Measurements from ENCODE around the gene ADGRL3. TPM values are rescaled to one million over a fixed set of nuclear protein-coding genes. Genes with fewer than 3 reads are reported as not detected.

The ADGRL3 gene
- total and polyA plus RNA-seq, 4 donors = 0.07 to 1.7 (median 0.82) TPM

DNA sequence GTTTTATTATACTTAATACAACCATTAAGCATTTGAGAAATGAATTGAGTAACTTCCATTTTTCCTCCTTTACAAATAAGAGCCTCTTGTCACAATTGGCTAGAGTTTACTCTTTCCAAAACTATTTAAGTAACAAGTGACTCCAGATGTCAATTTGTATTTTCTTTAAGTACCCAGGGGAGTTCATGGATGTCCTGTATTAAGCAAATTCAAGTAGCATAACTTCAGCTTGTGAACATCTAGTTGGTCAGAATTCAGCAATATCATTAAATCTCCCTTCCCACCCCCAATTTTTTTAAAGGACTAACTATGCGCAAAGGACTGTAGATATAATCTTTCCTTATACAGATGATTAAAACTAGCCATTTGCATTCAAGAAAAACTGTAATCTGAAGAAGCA, 1.4 kb upstream of the ADGRL3 start:
- H3K27me3 ChIP-seq (ENCODE audit: control insufficient read depth in 4 of 4, insufficient read depth in 4 of 4, low read length in 3 of 4) = peaks cover 0 to 22% (median 3%) of the 10 kb centered on the region in 4 donors
- DNase-seq (ENCODE audit: low spot score) = no peak
- no peak overlapping the region for H3K27ac ChIP-seq (ENCODE audit: low read depth in 1 of 2, low read length in 2 of 2)
- TF ChIP-seq TAF1 (conservative IDR thresholded peaks at IDR 0.05) = no peak
- TF ChIP-seq YY1 (IDR thresholded peaks at IDR 0.05) = no peak
- no peak for TF ChIP-seq RXRA (IDR thresholded peaks at IDR 0.05)
- no peak for TF ChIP-seq FOXA1 (IDR thresholded peaks at IDR 0.05)
- TF ChIP-seq CTCF (IDR thresholded peaks at IDR 0.05; ENCODE audit: low read depth, low read length, missing input control) = no peak
- TF ChIP-seq EGR1 (IDR thresholded peaks at IDR 0.05; ENCODE audit: low read depth in 2 of 2) = no peak
- no peak for TF ChIP-seq NR2F2 (IDR thresholded peaks at IDR 0.05)
- TF ChIP-seq ATF3 (IDR thresholded peaks at IDR 0.05) = no peak
- TF ChIP-seq HNF4G (IDR thresholded peaks at IDR 0.05) = no peak
- no peak for TF ChIP-seq SP1 (IDR thresholded peaks at IDR 0.05)
- TF ChIP-seq REST (IDR thresholded peaks at IDR 0.05) = no peak
- TF ChIP-seq MAX (IDR thresholded peaks at IDR 0.05) = no peak
- TF ChIP-seq JUND (IDR thresholded peaks at IDR 0.05) = no peak
- TF ChIP-seq FOXA2 (IDR thresholded peaks at IDR 0.05) = no peak
- no peak for TF ChIP-seq HNF4A (conservative IDR thresholded peaks at IDR 0.05)
- TF ChIP-seq GABPA (IDR thresholded peaks at IDR 0.05 in 1 of 2, conservative IDR thresholded peaks at IDR 0.05 in 1 of 2) = no peak
- TF ChIP-seq, protein P1, sequence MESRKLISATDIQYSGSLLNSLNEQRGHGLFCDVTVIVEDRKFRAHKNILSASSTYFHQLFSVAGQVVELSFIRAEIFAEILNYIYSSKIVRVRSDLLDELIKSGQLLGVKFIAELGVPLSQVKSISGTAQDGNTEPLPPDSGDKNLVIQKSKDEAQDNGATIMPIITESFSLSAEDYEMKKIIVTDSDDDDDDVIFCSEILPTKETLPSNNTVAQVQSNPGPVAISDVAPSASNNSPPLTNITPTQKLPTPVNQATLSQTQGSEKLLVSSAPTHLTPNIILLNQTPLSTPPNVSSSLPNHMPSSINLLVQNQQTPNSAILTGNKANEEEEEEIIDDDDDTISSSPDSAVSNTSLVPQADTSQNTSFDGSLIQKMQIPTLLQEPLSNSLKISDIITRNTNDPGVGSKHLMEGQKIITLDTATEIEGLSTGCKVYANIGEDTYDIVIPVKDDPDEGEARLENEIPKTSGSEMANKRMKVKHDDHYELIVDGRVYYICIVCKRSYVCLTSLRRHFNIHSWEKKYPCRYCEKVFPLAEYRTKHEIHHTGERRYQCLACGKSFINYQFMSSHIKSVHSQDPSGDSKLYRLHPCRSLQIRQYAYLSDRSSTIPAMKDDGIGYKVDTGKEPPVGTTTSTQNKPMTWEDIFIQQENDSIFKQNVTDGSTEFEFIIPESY (IDR thresholded peaks at IDR 0.05) = no peak
- TF ChIP-seq RAD21 (IDR thresholded peaks at IDR 0.05) = no peak
- peaks cover 4 to 18% (median 6%) of the 10 kb centered on the region in 4 donors for H3K4me1 ChIP-seq (ENCODE audit: control insufficient read depth in 4 of 4, insufficient read depth in 4 of 4, low read length in 3 of 4)
- no peak overlapping the region for H3K4me3 ChIP-seq (ENCODE audit: low read depth in 1 of 3, low read length in 3 of 3)
- WGBS = 88% methylated on average over 1 of the region's 1 CpG
- no peaks in the 10 kb centered on the region for H3K36me3 ChIP-seq (ENCODE audit: control insufficient read depth in 4 of 4, insufficient read depth in 3 of 4, low read depth in 1 of 4, low read length in 3 of 4)
- H3K9ac ChIP-seq (ENCODE audit: low read depth in 1 of 2, low read length in 2 of 2) = no peak overlapping the region
- no peaks in the 10 kb centered on the region for H3K9me3 ChIP-seq (ENCODE audit: control insufficient read depth in 4 of 4, low read length in 3 of 4)

Data from liver (tissue), 9 donors.